Neural progenitor cell (in vitro differentiated cells): Measurements from ENCODE around the gene CSNK1G3.
"Not testable (repeated sequence)": the region's sequence is repeated elsewhere in the genome, so short reads cannot be mapped to it uniquely, and the experiment has no call there.

Source experiments
- CTCF ChIP-seq: fragments of 200-600 bp; sonication (generic); IDR thresholded peaks from 2 replicates; pipeline ENCODE4 v1.5.1; 2017; ENCODE audit warnings: antibody characterized with exemption, mild to moderate bottlenecking
- EZH2phosphoT487 ChIP-seq: fragments of 200-600 bp; sonication (generic); IDR thresholded peaks from 2 replicates; pipeline ENCODE4 v1.6.1; 2017; ENCODE audit warnings: antibody characterized with exemption

- not testable (repeated sequence) for TF ChIP-seq EZH2phosphoT487, CTCF
Observed at GRCh38 chr5:123495211-123495610, 16.8 kb upstream of the CSNK1G3 start.
